ENCODE data around the gene SIM1.
A peak's percentile ranks its signal among the peaks of the same experiment; 100 is the strongest.

Gene SIM1

GRCh38 chr6:100432136-100432535 is 32.6 kb downstream of the SIM1 start:
- CTCF ChIA-PET: interaction anchor here (0.6 to 2.6 kb wide), 2 partner anchors 28 to 232 kb away, joined by 3 to 12 read pairs; no protein-coding TSS in a partner anchor
- Histone ChIP-seq H3K4me3 (ENCODE audit: low read depth, low read length) (no peak overlapping the region), H3K27ac (ENCODE audit: extremely low read depth, low read depth, low read length) (no peak overlapping the region), H3K9me3 (ENCODE audit: control insufficient read depth, insufficient read depth, low read depth, low read length) (no peaks in the 10 kb centered on the region), H3K4me1 (ENCODE audit: control insufficient read depth, insufficient read depth, low read length) (no peaks in the 10 kb centered on the region), H3K36me3 (ENCODE audit: control insufficient read depth in 2 of 2, insufficient read depth in 1 of 2, low read length in 2 of 2) (peaks cover 0 to 4% of the 10 kb centered on the region in 2 experiments; a peak in 1 of 3 replicates)
- 0 out of 2 replicates have a peak, but pooled peaks have one; percentile 26 for TF ChIP-seq ZNF449 (tag by site-specific recombination; IDR thresholded peaks at IDR 0.05)
- TF ChIP-seq ZSCAN4 (tag by site-specific recombination; IDR thresholded peaks at IDR 0.05): no peak
- no peak for TF ChIP-seq YY2 (tag by site-specific recombination; IDR thresholded peaks at IDR 0.05)
- TF ChIP-seq KLF8 (tag by site-specific recombination; IDR thresholded peaks at IDR 0.05): no peak
- POLR2A ChIA-PET: interaction anchor here (1.9 kb wide), 1 partner anchor 33 kb away, joined by 4 read pairs; the partner anchor contains the start of gene SIM1

GRCh38 chr6:100430962-100431361 is 33.8 kb downstream of the SIM1 start:
- ChIA-PET CTCF (interaction anchor here (0.6 to 2.6 kb wide), 2 partner anchors 30 to 526 kb away, joined by 3 to 12 read pairs; no protein-coding TSS in a partner anchor), POLR2A (interaction anchor here (1.9 kb wide), 1 partner anchor 34 kb away, joined by 4 read pairs; the partner anchor contains the start of gene SIM1)
- Histone ChIP-seq H3K4me1 (ENCODE audit: control insufficient read depth, insufficient read depth, low read length) (no peaks in the 10 kb centered on the region), H3K9me3 (ENCODE audit: control insufficient read depth, insufficient read depth, low read depth, low read length) (no peaks in the 10 kb centered on the region), H3K27ac (ENCODE audit: extremely low read depth, low read depth, low read length) (no peak overlapping the region), H3K36me3 (ENCODE audit: control insufficient read depth in 2 of 2, insufficient read depth in 1 of 2, low read length in 2 of 2) (no peaks in the 10 kb centered on the region), H3K4me3 (ENCODE audit: low read depth, low read length) (no peak overlapping the region)
- no peak for TF ChIP-seq ZNF239 (tag by site-specific recombination; IDR thresholded peaks at IDR 0.05)
- no peak for TF ChIP-seq ZNF529 (tag by site-specific recombination; IDR thresholded peaks at IDR 0.05; ENCODE audit: insufficient replicate concordance)

- H3K4me1 ChIP-seq (ENCODE audit: control insufficient read depth, insufficient read depth, low read length): no peaks in the 10 kb centered on the region
- H3K27ac ChIP-seq (ENCODE audit: extremely low read depth, low read depth, low read length): no peak overlapping the region
- no peak for TF ChIP-seq ZNF747 (tag by site-specific recombination; IDR thresholded peaks at IDR 0.05)
- no peak for TF ChIP-seq ZNF223 (tag by site-specific recombination; IDR thresholded peaks at IDR 0.05)
- no peak for TF ChIP-seq ZNF776 (tag by site-specific recombination; IDR thresholded peaks at IDR 0.05; ENCODE audit: borderline replicate concordance)
- TF ChIP-seq ZNF701 (tag by site-specific recombination; IDR thresholded peaks at IDR 0.05): no peak
- TF ChIP-seq ZNF302 (tag by site-specific recombination; IDR thresholded peaks at IDR 0.05; ENCODE audit: low read depth): no peak
- TF ChIP-seq MEIS1 (CRISPR knock-in tag; IDR thresholded peaks at IDR 0.05; ENCODE audit: borderline replicate concordance): no peak
- no peak for TF ChIP-seq ZNF175 (tag by site-specific recombination; IDR thresholded peaks at IDR 0.05)
- ChIA-PET CTCF (no interaction called here), POLR2A (no interaction called here)
- H3K4me3 ChIP-seq (ENCODE audit: low read depth, low read length): no peak overlapping the region
- H3K36me3 ChIP-seq (ENCODE audit: control insufficient read depth in 2 of 2, insufficient read depth in 1 of 2, low read length in 2 of 2): no peaks in the 10 kb centered on the region
- H3K9me3 ChIP-seq (ENCODE audit: control insufficient read depth, insufficient read depth, low read depth, low read length): no peaks in the 10 kb centered on the region
These were observed 37.3 kb downstream of the SIM1 start for GRCh38 chr6:100427452-100427851.

- CTCF ChIA-PET: interaction anchor here (0.6 kb wide), 1 partner anchor 34 kb away, joined by 3 read pairs; no protein-coding TSS in a partner anchor
These were observed 37.9 kb downstream of the SIM1 start for GRCh38 chr6:100426744-100427338.

More at GRCh38 chr6:100426744-100427338, 37.9 kb downstream of the SIM1 start:
- H3K27ac ChIP-seq (ENCODE audit: extremely low read depth, low read depth, low read length): no peak overlapping the region
- TF ChIP-seq GLIS2 (tag by site-specific recombination; IDR thresholded peaks at IDR 0.05) (no peak), ZNF639 (tag by site-specific recombination; IDR thresholded peaks at IDR 0.05) (no peak)
- H3K36me3 ChIP-seq (ENCODE audit: control insufficient read depth in 2 of 2, insufficient read depth in 1 of 2, low read length in 2 of 2): no peaks in the 10 kb centered on the region
- POLR2A ChIA-PET: no interaction called here
- H3K9me3 ChIP-seq (ENCODE audit: control insufficient read depth, insufficient read depth, low read depth, low read length): no peaks in the 10 kb centered on the region
- H3K4me3 ChIP-seq (ENCODE audit: low read depth, low read length): no peak overlapping the region
- H3K4me1 ChIP-seq (ENCODE audit: control insufficient read depth, insufficient read depth, low read length): no peaks in the 10 kb centered on the region

All from HEK293 (cell line).